ENCODE results near the gene DPP4. TPM values are rescaled to one million over a fixed set of nuclear protein-coding genes. Genes with fewer than 3 reads are reported as not detected.
"Not testable (repeated sequence)": the region's sequence is repeated elsewhere in the genome, so short reads cannot be mapped to it uniquely, and the experiment has no call there.

The DPP4 gene
- total and polyA plus RNA-seq, 11 donors, result 3.4 to 16.1 (median 7.4) TPM

DNA sequence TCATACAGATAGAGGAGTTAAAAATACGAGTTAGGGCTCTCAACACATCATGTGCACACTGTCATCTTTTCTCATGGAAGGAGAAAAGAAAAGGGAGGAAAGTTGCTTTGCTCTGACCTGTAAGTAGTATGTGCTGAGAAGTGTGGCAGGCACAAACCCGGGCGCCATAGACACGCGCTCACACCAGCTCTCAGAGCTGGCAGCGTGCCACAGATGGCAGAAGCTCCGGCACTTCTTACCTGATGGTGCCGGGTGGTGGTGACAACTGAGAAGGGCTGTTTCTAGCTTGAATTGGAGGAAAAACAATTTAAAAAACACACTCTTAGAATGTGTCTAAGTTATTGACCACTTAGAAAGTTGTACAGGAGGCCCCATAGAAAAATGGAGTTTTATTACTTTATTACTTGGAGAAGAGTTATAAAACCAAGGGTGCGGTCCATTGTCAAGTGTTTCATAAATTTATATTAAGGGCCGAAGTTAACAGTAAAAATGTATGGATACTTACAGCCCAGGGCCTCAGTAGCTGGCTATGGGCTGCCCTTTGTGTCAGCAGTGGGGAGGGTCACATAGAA, 92.2 kb downstream of the DPP4 start:
- Histone ChIP-seq H3K27ac (no peak overlapping the region), H3K4me1 (peaks cover 0 to 6% (median 0%) of the 10 kb centered on the region in 12 donors), H3K4me3 (no peak overlapping the region), H3K27me3 (peaks cover 0 to 2% (median 0%) of the 10 kb centered on the region in 9 donors), H3K36me3 (no peaks in the 10 kb centered on the region), H3K9me3 (no peaks in the 10 kb centered on the region)
- 77 to 87% (median 81%) methylated on average over 10 of the region's 10 CpGs for WGBS, 4 donors
- DNase-seq (no peak), ATAC-seq (no peak)
- TF ChIP-seq, protein P1, sequence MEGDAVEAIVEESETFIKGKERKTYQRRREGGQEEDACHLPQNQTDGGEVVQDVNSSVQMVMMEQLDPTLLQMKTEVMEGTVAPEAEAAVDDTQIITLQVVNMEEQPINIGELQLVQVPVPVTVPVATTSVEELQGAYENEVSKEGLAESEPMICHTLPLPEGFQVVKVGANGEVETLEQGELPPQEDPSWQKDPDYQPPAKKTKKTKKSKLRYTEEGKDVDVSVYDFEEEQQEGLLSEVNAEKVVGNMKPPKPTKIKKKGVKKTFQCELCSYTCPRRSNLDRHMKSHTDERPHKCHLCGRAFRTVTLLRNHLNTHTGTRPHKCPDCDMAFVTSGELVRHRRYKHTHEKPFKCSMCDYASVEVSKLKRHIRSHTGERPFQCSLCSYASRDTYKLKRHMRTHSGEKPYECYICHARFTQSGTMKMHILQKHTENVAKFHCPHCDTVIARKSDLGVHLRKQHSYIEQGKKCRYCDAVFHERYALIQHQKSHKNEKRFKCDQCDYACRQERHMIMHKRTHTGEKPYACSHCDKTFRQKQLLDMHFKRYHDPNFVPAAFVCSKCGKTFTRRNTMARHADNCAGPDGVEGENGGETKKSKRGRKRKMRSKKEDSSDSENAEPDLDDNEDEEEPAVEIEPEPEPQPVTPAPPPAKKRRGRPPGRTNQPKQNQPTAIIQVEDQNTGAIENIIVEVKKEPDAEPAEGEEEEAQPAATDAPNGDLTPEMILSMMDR (IDR thresholded peaks at IDR 0.05), result no peak
- TF ChIP-seq POLR2A (IDR thresholded peaks at IDR 0.05), result no peak
- intact Hi-C loops (cut with DNase I), result no loop called here

DNA sequence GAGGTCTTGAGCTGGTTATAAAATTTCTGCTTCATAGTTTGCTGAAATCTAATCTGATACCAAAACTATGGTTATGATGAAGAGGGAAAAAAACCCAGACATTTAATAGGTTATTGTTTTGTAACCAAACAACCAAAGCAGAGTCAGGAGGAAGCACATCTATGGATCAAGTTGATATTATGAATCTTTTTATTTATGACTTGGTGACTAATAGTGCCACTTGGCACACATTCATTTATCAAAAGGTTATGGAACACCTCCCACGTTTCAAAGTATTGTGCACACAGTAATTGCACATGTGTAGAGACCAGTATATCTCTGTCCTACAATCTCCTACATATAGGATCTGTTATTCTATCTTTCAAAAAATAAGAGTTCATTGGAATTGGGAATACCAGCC, 93.0 kb downstream of the DPP4 start:
- intact Hi-C loops (cut with DNase I), result no loop called here
- no peak for DNase-seq
- 39 to 55% (median 45%) methylated on average over 1 of the region's 1 CpG for WGBS, 4 donors
- TF ChIP-seq, protein P1 (IDR thresholded peaks at IDR 0.05), result no peak
- no peak for TF ChIP-seq POLR2A (IDR thresholded peaks at IDR 0.05)
- Histone ChIP-seq H3K9me3 (no peaks in the 10 kb centered on the region), H3K36me3 (no peaks in the 10 kb centered on the region), H3K27ac (no peak overlapping the region), H3K4me1 (peaks cover 0 to 14% (median 0%) of the 10 kb centered on the region in 12 donors), H3K4me3 (no peak overlapping the region), H3K27me3 (peaks cover 0 to 2% (median 0%) of the 10 kb centered on the region in 9 donors)
- no peak for ATAC-seq

DNA sequence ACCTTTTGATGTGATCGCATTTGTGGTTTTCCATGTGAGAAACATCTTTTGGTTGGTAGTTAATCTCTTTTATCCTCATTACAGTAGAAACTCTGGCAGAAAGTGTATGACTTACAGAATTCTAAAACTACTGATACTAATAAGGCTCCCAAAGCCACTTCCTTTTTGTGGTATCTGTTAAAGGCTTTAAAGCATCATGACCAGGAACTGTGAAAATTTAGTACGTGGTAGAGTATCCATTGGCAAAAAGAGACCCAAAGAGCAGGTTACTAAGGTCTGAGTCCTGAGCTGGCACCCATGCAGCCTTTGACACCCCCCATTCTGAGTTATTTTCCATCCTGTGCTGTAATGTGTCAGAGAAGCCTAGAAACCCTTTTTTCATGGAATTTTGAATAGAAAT, 94.5 kb downstream of the DPP4 start:
- ATAC-seq, result no peak
- intact Hi-C loops (cut with DNase I), result no loop called here
- 69 to 77% (median 71%) methylated on average over 2 of the region's 2 CpGs for WGBS, 4 donors

DNA sequence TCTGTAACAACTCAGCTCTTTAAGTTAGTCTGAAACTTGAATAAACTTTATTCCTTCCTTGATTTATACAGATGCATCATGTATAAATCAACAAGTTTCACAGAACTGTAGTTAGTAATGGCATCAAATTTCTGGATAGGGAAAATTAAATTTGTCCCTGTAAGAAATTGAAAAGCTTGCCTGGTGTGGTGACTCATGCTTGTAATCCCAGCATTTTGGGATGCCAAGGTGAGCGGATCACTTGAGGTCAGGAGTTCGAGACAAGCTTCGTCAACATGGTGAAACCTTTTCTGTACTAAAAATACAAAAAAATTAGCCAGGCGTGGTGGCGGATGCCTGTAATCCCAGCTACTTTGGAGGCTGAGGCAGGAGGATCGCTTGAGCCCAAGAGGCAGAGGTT, 96.1 kb downstream of the DPP4 start:
- H3K9me3 ChIP-seq; intact Hi-C loops (cut with DNase I); H3K4me3 ChIP-seq; H3K27ac ChIP-seq; DNase-seq; ATAC-seq; H3K27me3 ChIP-seq; H3K36me3 ChIP-seq: not testable (repeated sequence)
- WGBS, 4 donors, result 77 to 85% (median 84%) methylated on average over 6 of the region's 6 CpGs
- peaks cover 0 to 19% (median 0%) of the 10 kb centered on the region in 12 donors for H3K4me1 ChIP-seq

More for the DNA sequence above, 94.5 kb downstream of the DPP4 start:
- Histone ChIP-seq H3K9me3 (no peaks in the 10 kb centered on the region), H3K4me3 (no peak overlapping the region), H3K27me3 (peaks cover 0 to 2% (median 0%) of the 10 kb centered on the region in 9 donors), H3K36me3 (no peaks in the 10 kb centered on the region), H3K4me1 (peaks cover 0 to 19% (median 0%) of the 10 kb centered on the region in 12 donors), H3K27ac (no peak overlapping the region)
- TF ChIP-seq POLR2A (IDR thresholded peaks at IDR 0.05), result no peak
- TF ChIP-seq, protein P1 (IDR thresholded peaks at IDR 0.05), result no peak
- DNase-seq, result no peak

DNA sequence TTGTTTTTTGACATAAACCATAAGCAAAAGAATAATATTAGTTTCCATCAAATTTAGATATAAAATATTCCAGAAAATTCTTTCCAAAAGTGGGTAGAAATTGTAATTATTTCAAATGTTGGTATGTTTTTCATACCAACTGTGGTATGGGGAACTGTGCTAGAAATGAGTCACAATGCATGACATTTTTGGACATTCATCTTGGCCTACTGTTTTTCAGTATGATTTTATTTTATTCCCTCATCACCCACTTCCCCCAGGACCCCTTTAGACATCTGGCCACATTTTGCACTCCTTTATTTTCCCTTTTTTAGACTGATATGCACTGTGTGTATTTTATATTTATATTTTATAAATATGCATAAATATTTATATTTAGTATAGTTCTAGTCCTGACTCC, 97.1 kb downstream of the DPP4 start:
- no peak for TF ChIP-seq POLR2A (IDR thresholded peaks at IDR 0.05)
- TF ChIP-seq, protein P1 (IDR thresholded peaks at IDR 0.05), result no peak
- no peak overlapping the region for H3K27ac ChIP-seq
- DNase-seq (no peak), ATAC-seq (no peak)
- H3K27me3 ChIP-seq, result peaks cover 0 to 2% (median 0%) of the 10 kb centered on the region in 9 donors
- no peak overlapping the region for H3K4me3 ChIP-seq
- H3K36me3 ChIP-seq, result no peaks in the 10 kb centered on the region
- H3K9me3 ChIP-seq, result no peaks in the 10 kb centered on the region
- intact Hi-C loops (cut with DNase I), result no loop called here
- H3K4me1 ChIP-seq, result peaks cover 0 to 19% (median 0%) of the 10 kb centered on the region in 12 donors
